ENCODE data around the gene DENND4A.

DNA sequence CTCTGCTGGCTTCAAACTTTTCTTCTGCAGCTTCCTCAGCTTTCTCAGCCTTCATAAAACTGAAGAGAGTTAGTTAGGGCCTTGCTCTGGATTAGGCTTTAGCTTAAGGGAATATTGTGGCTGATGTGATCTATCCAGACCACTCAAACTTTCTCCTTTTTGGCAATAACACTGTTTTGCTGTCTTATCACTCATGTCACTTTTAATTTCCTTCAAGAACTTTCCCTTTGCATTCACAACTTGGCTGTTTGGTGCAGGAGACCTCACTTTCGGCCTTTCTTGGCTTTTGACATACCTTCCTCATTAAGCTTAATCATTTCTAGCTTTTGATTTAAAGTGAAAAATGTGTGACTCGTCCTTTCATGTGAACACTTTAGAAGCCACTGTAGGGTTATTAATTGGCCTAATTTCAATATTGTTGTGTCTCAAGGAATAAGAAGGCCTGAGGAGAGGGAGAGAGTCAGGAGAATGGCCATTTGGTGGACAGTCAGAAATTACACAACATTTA lies 109.6 kb downstream of the DENND4A start:
- TF ChIP-seq, protein P1, sequence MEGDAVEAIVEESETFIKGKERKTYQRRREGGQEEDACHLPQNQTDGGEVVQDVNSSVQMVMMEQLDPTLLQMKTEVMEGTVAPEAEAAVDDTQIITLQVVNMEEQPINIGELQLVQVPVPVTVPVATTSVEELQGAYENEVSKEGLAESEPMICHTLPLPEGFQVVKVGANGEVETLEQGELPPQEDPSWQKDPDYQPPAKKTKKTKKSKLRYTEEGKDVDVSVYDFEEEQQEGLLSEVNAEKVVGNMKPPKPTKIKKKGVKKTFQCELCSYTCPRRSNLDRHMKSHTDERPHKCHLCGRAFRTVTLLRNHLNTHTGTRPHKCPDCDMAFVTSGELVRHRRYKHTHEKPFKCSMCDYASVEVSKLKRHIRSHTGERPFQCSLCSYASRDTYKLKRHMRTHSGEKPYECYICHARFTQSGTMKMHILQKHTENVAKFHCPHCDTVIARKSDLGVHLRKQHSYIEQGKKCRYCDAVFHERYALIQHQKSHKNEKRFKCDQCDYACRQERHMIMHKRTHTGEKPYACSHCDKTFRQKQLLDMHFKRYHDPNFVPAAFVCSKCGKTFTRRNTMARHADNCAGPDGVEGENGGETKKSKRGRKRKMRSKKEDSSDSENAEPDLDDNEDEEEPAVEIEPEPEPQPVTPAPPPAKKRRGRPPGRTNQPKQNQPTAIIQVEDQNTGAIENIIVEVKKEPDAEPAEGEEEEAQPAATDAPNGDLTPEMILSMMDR (conservative IDR thresholded peaks at IDR 0.05; ENCODE audit: low read depth, low read length), result no peak
- TF ChIP-seq EZH2 (IDR thresholded peaks at IDR 0.05; ENCODE audit: borderline replicate concordance, low read depth, low read length, poor library complexity, severe bottlenecking), result no peak

All from A673 (cell line).